Subcutaneous adipose tissue (tissue), 4 donors: Measurements from ENCODE around the gene OBSCN. TPM values are rescaled to one million over a fixed set of nuclear protein-coding genes. Genes with fewer than 3 reads are reported as not detected.

Experiments
- CTCF ChIP-seq: fragments of 450-650 bp; IDR thresholded peaks from one replicate; pipeline ENCODE4 v1.5.1; 2016; ENCODE audit warnings: low read depth, mild to moderate bottlenecking, control low read depth, antibody characterized with exemption, moderate library complexity
- total RNA-seq, 4 donors: library from RNA; depleted of rRNA; stranded (reverse); fragments of >200 nt; gene quantifications; one replicate each; pipeline ENCODE4 v1.1.0, GENCODE V29; 2016

The OBSCN gene
- total RNA-seq, 4 donors from 2014 or later: 4.1 to 4.9 (median 4.7) TPM

- TF ChIP-seq CTCF: no peak
Measured at GRCh38 chr1:228362141-228362883, 154.5 kb downstream of the OBSCN start.

DNA sequence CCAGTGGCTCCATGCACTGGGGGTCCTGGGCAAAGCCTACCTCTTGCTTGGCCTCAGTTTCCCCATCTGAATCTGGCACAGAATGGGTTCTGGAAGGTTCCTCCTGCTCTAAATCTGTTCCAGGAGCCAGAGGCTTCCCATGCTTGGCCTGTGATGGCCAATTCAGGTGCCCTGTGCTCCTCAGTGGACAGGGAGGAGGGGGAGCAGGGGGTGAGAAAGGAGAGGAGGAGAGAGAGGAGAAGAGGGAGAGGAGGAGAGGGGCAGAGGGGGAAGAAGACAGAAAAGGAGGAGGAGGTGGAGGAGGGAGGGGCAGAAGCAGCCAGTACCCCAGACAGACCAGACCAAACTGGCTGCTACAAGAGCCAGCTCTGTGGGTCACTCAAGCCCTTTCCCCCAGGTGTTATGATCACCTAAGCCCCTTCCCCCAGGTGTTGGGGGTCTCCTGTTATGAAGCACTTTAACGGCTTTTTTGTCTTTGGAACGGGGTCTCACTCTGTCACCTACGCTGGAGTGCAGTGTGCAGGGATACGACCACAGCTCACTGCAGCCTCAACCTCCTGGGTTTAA is 155.1 kb downstream of the OBSCN start:
- no peak for TF ChIP-seq CTCF

DNA sequence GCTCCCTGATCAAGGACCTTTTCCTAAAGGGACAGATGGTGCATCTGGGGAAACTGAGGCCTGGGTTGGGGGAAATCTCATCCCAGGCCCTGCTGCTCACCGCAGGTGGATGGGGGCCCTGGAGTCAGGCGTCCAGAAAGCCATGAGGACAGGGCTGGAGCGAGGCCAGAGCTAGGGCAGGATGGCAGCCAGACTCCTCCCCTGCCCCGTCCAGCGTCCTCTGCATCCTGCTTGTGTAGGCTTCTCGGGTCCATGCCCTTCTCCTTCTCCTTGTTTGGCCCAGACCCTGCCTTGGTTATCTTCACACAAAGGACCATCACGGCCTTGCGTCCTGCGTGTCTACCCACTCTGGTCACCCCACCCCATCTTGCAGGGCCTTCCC is 155.8 kb downstream of the OBSCN start:
- TF ChIP-seq CTCF: no peak

DNA sequence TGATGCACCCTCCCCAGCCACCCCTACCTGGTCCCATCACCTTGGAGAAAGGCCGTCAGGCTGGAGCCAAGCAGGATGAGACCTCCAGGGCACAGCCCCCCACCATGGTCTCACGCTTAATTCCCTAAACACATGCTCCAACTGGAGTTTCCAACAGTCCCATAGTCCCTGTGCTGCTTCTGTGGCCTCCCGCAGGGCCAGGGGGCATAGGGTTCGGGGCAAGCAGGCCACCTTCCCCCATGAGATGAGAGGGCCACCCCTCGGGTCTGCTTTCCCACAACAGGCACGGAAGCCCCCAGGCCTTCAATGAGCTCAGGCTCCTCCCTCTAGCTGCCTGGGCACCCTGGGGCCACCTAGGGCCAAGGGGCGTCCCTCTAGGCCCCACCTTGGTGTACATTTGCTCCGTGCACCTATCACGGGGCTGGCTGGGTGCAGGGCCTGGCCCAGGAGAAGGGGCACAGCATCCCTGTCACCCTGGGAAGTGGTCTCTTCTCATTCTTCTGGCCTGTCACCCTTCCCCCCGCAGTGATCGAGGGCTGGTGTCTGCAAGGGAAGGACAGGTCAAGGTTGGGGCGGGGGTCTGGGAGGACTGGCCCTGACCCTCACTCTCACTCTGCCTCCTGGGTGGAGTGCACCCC is 156.3 kb downstream of the OBSCN start:
- TF ChIP-seq CTCF: no peak

- no peak for TF ChIP-seq CTCF
Measured at GRCh38 chr1:228364706-228365213, 156.9 kb downstream of the OBSCN start.

DNA sequence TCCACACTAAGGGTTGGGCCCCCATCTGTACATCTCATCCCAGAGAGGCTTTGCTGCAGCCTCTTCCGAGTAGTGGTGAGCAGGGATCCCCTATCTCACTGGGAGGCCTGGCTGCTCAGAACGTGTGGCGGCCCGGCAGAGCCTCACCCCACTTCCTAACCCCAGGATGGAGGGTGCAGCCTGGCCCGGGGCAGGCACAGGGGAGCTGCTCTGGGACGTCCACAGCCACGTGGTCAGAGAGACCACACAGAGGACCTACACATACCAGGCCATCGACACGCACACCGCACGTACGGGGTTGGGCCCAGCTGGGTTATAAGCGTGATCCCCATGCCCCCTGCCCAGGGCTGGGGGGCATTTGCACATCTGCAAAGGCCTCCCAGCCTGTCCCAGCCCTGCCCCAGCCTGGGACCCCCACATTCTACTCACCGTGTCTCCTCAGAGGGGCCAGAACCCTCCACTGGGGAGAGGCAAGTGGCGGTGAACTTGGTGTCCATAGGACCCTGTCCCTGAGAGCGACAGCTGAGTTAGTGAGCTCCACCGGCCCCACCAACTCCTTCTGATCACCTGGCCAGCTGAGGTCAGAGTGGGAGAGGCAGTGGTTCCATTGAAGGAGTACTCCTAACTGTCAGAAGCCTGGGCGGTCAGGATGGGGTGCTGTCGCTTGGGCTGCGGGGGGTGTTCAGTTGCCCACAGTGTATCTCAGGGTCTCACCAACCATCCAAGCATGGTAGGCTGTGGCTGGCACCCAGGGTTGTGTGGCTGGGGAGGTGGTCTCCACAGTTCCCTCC is 157.6 kb downstream of the OBSCN start:
- TF ChIP-seq CTCF: no peak
